Parathyroid adenoma (tissue), 2 donors: ENCODE results near the gene DAPK3.

Source experiments
- H2AFZ ChIP-seq: fragments of 300-600 bp; sonication (generic); one replicate; pipeline ENCODE4 v1.7.0; 2017; ENCODE audit warnings: antibody characterized with exemption, mild to moderate bottlenecking
- H3K27ac ChIP-seq: fragments of 300-600 bp; sonication (generic); one replicate; pipeline ENCODE4 v1.7.0; 2017
- H3K27me3 ChIP-seq: fragments of 300-600 bp; sonication (generic); one replicate; pipeline ENCODE4 v1.7.0; 2017; ENCODE audit warnings: low read length; ENCODE audit not compliant: control insufficient read depth, insufficient read depth
- H3K36me3 ChIP-seq: fragments of 300-600 bp; sonication (generic); one replicate; pipeline ENCODE4 v1.7.0; 2017; ENCODE audit warnings: low read length; ENCODE audit not compliant: control insufficient read depth, insufficient read depth
- H3K4me1 ChIP-seq: fragments of 300-600 bp; sonication (generic); one replicate; pipeline ENCODE4 v1.7.0; 2017; ENCODE audit warnings: control low read depth
- H3K4me2 ChIP-seq: fragments of 300-600 bp; sonication (generic); one replicate; pipeline ENCODE4 v1.7.0; 2017; ENCODE audit warnings: low read length
- H3K4me3 ChIP-seq: fragments of 300-600 bp; sonication (generic); one replicate; pipeline ENCODE4 v1.7.0; 2017; ENCODE audit warnings: low read depth, low read length
- H3K79me2 ChIP-seq: fragments of 300-600 bp; sonication (generic); one replicate; pipeline ENCODE4 v1.7.0; 2017; ENCODE audit warnings: control low read depth
- H3K9ac ChIP-seq: fragments of 300-600 bp; sonication (generic); one replicate; pipeline ENCODE4 v1.7.0; 2017; ENCODE audit warnings: mild to moderate bottlenecking
- H3K9me3 ChIP-seq: fragments of 300-600 bp; sonication (generic); one replicate; pipeline ENCODE4 v1.7.0; 2017; ENCODE audit warnings: low read length; ENCODE audit not compliant: control insufficient read depth
- TF ChIP-seq, protein P1 (sequence below): fragments of 300-600 bp; sonication (generic); IDR thresholded peaks from one replicate; pipeline ENCODE4 v1.7.0; 2017; ENCODE audit warnings: antibody characterized with exemption, mild to moderate bottlenecking
- donor health status: primary hyperparathyroidism.

DAPK3 gene

DNA sequence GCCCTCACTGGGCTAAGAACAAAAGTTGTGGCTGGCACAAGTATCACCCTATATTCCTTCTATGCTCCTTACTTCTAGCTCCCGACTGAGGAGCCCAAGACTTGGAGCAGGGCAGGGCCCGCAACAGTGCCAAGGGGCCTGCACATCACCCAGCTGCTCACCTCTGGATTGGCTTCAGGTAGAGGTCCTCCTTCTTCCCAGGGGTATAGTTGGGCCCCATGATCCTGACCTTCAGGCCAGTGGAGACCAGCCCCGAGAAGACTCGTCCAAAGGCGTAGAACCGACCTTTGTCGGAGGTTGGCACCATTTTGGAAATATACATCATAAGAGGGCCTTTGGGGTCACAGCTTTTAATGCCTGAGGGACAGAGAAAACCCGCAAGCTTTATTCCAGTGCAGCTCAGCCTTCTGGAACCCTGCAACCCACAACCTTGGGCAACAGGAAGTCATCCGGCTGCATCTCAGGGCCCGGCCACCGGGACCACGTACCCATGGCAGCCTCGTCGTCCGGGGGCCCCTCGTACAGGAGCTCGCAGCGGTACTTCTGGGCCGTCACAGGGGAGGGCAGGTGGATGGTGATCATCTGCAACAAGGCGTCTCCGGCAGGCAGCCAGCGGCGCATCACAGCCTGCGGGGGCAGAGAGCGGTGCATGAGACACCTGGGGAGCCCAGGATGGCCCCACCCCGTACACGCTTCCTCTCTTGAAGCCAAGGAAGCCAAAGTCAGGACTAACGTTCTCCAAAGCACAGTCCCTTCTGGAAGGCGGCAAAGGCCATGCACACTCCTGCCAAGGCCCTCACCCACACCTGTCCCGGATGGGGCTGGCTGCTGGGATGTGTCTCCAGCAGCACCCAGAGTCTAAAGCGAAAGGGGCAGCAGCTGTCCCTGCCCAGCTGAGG lies 9.7 kb upstream of the DAPK3 start:
- H3K4me3 ChIP-seq: no peak overlapping the region
- no peaks in the 10 kb centered on the region for H3K27me3 ChIP-seq
- H2AFZ ChIP-seq: no peak overlapping the region
- H3K27ac ChIP-seq: no peak overlapping the region
- H3K9me3 ChIP-seq: no peaks in the 10 kb centered on the region
- TF ChIP-seq, protein P1, sequence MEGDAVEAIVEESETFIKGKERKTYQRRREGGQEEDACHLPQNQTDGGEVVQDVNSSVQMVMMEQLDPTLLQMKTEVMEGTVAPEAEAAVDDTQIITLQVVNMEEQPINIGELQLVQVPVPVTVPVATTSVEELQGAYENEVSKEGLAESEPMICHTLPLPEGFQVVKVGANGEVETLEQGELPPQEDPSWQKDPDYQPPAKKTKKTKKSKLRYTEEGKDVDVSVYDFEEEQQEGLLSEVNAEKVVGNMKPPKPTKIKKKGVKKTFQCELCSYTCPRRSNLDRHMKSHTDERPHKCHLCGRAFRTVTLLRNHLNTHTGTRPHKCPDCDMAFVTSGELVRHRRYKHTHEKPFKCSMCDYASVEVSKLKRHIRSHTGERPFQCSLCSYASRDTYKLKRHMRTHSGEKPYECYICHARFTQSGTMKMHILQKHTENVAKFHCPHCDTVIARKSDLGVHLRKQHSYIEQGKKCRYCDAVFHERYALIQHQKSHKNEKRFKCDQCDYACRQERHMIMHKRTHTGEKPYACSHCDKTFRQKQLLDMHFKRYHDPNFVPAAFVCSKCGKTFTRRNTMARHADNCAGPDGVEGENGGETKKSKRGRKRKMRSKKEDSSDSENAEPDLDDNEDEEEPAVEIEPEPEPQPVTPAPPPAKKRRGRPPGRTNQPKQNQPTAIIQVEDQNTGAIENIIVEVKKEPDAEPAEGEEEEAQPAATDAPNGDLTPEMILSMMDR: no peak
- H3K4me1 ChIP-seq: peaks cover 9% of the 10 kb centered on the region
- H3K79me2 ChIP-seq: peaks cover 47% of the 10 kb centered on the region
- H3K36me3 ChIP-seq: no peaks in the 10 kb centered on the region
- H3K9ac ChIP-seq: no peak overlapping the region
- no peak overlapping the region for H3K4me2 ChIP-seq

DNA sequence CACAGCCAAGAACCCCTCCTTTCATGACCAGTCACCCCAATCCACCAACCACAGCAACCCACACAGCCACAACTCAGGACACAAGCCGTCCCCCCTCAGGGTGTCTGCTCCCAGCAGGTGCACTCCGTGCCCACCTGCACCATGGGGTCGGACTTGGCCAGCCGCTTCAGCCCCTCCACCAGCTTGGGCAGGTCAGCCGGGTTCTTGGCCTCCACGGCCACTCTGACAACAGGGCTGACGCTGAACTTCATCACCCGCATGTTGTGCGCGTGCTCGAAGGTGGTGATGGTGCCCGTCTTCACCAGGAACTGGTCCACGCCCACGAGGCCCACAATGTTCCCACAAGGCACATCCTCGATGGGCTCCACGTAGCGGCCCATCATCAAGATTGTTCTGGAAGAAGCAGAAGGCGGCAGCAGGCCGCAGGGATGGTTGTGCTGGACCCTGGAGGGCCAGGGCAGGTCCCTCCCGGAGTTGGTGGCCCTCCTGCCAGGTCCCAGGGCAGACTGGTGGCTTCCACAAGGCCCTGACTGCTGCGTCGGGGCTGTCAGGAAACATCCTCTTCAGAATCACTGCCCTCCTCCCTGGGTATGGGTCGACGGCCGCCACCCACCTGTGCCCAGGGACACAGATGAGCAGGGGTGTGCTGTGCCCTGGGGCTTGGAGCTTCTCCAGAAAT lies 8.9 kb upstream of the DAPK3 start:
- H3K4me2 ChIP-seq: no peak overlapping the region
- H3K9ac ChIP-seq: no peak overlapping the region
- no peaks in the 10 kb centered on the region for H3K27me3 ChIP-seq
- H3K27ac ChIP-seq: no peak overlapping the region
- no peaks in the 10 kb centered on the region for H3K9me3 ChIP-seq
- H3K4me1 ChIP-seq: peaks cover 8% of the 10 kb centered on the region
- no peak overlapping the region for H3K4me3 ChIP-seq
- no peak overlapping the region for H2AFZ ChIP-seq
- peaks cover 47% of the 10 kb centered on the region for H3K79me2 ChIP-seq
- H3K36me3 ChIP-seq: no peaks in the 10 kb centered on the region
- TF ChIP-seq, protein P1: no peak

DNA sequence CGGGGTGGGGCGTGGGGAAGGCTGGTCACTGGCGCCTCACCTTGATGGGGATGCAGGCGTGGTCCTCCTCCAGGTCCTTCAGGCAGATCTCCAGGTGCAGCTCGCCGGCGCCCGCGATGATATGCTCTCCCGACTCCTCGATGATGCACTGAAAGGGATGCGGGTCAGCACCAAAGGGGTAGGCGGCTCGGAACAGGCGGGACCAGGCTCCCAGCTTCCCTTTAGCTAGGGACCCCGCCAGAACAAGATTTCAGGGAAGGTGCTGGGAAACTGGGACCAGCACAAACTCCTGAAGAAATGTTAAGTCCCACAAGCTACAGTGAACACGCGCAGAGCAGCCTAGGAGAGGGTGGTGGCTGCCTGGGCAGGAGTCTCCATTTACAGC lies 8.4 kb upstream of the DAPK3 start:
- Histone ChIP-seq H3K4me2 (no peak overlapping the region), H3K4me1 (peaks cover 8% of the 10 kb centered on the region), H3K27me3 (no peaks in the 10 kb centered on the region), H3K9ac (no peak overlapping the region), H2AFZ (no peak overlapping the region), H3K4me3 (no peak overlapping the region), H3K36me3 (no peaks in the 10 kb centered on the region), H3K9me3 (no peaks in the 10 kb centered on the region), H3K79me2 (peaks cover 43% of the 10 kb centered on the region), H3K27ac (no peak overlapping the region)
- TF ChIP-seq, protein P1: no peak

DNA sequence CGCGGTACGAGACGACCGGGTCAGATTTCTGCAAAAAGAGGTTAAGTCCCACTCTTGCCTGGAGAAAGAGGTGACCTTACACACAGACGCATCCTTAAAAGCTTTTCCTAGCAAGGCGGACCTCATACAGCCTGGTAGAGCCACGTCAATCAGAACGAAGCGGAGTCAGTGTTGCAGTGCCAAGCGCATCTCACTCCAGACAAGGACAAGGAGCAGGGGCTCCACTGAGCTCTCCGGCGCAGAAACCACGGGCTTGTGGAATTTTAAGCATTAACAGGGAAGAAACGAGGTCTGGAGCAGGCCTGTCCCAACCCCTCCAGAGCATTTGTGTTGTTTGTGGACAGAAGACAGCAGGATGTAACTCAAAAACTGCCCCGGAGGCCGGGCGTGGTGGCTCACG lies 7.2 kb upstream of the DAPK3 start:
- Histone ChIP-seq H3K79me2 (peaks cover 31% of the 10 kb centered on the region), H3K4me1 (no peaks in the 10 kb centered on the region), H3K27me3 (no peaks in the 10 kb centered on the region), H3K9ac (no peak overlapping the region), H3K9me3 (no peaks in the 10 kb centered on the region), H3K4me3 (no peak overlapping the region), H2AFZ (no peak overlapping the region), H3K36me3 (no peaks in the 10 kb centered on the region), H3K27ac (no peak overlapping the region), H3K4me2 (no peak overlapping the region)
- TF ChIP-seq, protein P1: no peak
